SK-N-SH treated with all-trans-retinoic acid at 6 μM for 48 hours (cell line): ENCODE data around the gene SRBD1.

Experiments
- CREB5 ChIP-seq: fragments of 250-450 bp; sonication (Bioruptor Pico); IDR thresholded peaks from 2 replicates; pipeline ENCODE4 v1.5.1; 2020; ENCODE audit warnings: low read depth, mild to moderate bottlenecking, moderate library complexity
- CSRNP3 ChIP-seq: fragments of 250-450 bp; sonication (Bioruptor Pico); IDR thresholded peaks from 2 replicates; pipeline ENCODE4 v1.5.1; 2021; ENCODE audit warnings: mild to moderate bottlenecking, moderate library complexity
- RARB ChIP-seq: fragments of 250-450 bp; sonication (Bioruptor Pico); IDR thresholded peaks from 2 replicates; pipeline ENCODE4 v1.8.0; 2021; ENCODE audit warnings: mild to moderate bottlenecking, moderate library complexity
- TOX ChIP-seq: fragments of 250-450 bp; sonication (Bioruptor Pico); IDR thresholded peaks from 2 replicates; pipeline ENCODE4 v1.8.0; 2021; ENCODE audit warnings: mild to moderate bottlenecking, moderate library complexity, borderline replicate concordance
- ZFP3 ChIP-seq: fragments of 250-450 bp; sonication (Bioruptor Pico); IDR thresholded peaks from 2 replicates; pipeline ENCODE4 v1.5.0; 2020; ENCODE audit warnings: mild to moderate bottlenecking, moderate library complexity
- ZFP30 ChIP-seq: fragments of 450-650 bp; formaldehyde crosslinking; IDR thresholded peaks from 2 replicates; pipeline ENCODE4 v1.5.0; 2022; ENCODE audit warnings: mild to moderate bottlenecking, moderate library complexity
- ZNF70 ChIP-seq: fragments of 450-650 bp; formaldehyde crosslinking; IDR thresholded peaks from 2 replicates; pipeline ENCODE4 v1.5.0; 2020; ENCODE audit warnings: mild to moderate bottlenecking, moderate library complexity

GRCh38 chr2:45570671-45571334, 40.3 kb downstream of the SRBD1 start:
- TF ChIP-seq ZNF70 (CRISPR knock-in tag) (no peak), RARB (CRISPR knock-in tag) (no peak), CSRNP3 (no peak), CREB5 (no peak), ZFP3 (CRISPR knock-in tag) (no peak), TOX (no peak), ZFP30 (CRISPR knock-in tag) (no peak)
